NCI-H345 treated with DMSO at 0.1 percent for 48 hours (cell line): ENCODE results near the gene LRRTM2.

Experiments used
- DNase-seq: peaks from one replicate; lab custom pipeline; 2025; ENCODE audit not compliant: unreplicated experiment; lab: John Stamatoyannopoulos, UW

The LRRTM2 gene

DNA sequence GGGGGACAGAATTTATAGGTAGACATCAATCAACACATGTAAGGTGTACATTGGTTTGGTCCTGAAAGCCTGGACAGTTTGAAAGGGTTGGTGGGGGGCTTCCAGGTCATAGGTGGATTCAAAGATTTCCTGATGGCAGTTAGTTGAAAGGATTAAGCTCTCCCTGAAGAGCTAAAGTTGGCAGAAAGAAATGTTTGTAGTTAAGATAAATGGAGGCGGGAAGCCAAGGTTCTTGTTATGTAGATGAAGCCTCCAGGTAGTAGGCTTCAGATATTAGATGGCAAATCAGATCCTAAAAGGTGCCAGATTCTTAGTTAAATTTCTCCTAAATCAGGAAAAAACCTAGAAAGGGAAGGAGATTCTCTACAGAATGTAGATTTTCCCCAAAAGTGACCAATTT is 9.0 kb upstream of the LRRTM2 start:
- DNase-seq: no peak

DNA sequence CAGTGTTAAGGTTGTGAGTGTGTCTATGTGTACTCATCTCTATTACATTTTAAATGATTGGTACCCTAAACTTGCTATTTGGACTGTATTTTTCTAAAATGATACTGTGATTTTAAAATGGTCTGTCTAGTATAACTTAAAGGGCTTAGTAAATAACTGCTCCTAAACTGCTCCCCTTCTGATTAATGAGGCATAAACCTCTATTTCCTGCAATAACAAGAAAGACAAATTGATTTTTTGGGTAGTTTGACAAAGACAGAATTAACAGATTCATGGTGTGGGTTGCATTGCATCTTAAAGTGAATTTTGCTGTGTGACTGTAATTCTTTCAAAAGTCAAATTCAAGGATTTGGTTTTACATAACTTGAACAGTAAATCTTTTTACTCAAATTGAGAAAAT is 8.1 kb upstream of the LRRTM2 start:
- no peak for DNase-seq

DNA sequence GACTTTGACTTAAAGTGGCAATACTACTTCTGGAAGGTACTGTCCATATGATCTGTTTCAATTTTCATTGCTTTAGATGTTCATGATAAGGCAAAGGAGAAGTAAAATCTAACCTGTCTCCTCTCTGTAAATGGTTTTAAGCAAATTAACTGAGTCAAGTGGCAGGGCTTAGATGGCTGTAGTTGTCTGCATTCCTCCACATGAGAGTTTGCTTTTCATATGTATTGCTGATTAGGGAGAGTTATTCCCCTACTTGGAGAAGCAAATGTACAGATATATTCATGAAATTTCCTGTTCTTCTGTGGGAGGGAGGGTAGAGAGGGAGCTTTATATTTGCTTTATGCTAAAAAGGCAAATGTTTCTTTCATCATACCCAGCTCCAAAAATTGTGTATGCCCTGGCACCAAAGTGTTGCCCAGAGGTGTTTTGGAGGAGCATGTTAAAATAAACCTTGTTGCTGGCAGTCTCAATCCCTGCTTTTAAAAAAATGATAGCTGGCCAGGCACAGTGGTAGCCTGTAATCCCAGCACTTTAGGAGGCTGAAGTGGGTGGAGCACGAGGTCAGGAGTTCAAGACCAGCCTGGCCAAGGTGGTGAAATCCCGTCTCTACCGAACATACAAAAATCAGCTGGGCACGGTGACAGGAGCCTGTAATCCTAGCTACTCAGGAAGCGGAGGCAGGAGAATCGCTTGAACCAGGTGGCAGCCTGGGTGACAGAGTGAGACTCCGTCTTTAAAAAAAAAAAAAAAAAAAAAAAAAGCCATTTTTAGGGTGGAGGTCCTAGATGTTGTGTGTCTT is 3.5 kb upstream of the LRRTM2 start:
- no peak for DNase-seq

DNA sequence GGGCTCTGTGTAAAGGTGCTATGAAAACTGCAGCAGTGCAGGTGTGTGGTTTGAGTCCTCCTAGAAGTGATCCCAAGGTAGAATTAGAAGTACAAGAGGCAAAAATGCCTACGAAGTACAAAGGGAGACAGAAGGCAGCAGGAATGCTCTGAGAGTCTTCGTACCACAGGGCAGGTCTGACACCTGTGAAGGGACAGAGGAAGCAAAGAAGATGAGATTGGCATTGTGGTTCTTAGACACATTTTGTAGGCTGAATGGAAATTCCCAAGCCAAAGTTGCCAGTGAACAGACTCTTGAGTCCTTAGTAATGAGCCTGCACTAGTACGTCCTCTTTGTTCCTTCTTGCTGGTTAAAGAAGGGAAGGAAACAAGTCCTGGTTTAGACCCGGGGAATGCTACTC is 1.7 kb upstream of the LRRTM2 start:
- DNase-seq: no peak

DNA sequence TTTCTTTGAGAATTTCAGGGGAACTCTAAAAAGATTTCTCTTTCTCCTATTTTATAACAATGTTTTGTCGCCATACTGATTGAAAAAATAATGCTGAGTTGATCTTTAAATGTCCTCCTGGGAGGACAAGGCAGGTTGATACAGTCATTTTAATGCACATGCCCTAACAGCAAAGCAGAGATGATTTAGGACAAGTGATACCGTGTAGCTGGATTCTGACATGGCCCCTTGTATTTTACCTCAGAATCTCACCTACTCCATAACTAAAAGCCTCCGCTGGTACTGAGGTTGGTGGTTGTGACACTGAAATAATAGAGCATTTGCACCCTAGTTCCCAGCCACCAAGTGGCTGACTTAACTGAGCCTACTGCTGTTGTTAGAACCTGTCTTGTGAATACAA is 811 bp upstream of the LRRTM2 start:
- no peak for DNase-seq

DNA sequence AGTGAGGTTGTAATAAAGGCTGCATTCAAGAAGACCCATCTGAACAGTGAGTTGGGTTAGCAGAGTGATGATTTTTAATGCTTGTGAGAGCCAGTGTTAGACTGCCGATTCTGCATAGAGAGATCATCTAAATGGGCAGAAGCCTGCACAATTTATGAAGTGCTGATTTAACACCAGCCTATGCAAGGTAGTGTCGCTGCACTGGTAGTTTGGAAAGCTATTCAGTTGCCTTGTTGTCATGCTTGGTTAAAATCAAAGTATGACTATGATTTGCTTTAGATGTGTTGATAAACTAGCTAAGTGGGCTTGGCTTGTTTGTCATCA is 379 bp upstream of the LRRTM2 start:
- DNase-seq: no peak

DNA sequence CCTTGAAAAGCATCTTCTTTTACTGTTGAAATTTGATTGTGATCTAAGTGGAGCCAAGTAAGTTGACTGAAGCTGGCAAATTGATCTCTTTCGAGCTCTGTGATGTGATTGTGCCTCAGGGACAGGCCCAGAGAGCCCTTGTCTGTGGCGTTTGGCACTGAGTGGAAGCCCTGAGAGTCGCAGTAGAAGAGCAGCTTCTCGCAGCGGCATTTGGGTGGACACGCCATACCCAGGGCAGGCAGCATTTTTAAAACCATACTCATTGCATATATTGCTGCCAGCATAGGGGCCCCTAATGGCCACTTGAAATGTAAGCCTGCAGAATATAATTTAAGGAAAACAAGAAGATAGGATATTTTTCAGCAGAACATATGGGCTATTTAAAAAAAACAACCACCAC is 894 bp downstream of the LRRTM2 start:
- no peak for DNase-seq

DNA sequence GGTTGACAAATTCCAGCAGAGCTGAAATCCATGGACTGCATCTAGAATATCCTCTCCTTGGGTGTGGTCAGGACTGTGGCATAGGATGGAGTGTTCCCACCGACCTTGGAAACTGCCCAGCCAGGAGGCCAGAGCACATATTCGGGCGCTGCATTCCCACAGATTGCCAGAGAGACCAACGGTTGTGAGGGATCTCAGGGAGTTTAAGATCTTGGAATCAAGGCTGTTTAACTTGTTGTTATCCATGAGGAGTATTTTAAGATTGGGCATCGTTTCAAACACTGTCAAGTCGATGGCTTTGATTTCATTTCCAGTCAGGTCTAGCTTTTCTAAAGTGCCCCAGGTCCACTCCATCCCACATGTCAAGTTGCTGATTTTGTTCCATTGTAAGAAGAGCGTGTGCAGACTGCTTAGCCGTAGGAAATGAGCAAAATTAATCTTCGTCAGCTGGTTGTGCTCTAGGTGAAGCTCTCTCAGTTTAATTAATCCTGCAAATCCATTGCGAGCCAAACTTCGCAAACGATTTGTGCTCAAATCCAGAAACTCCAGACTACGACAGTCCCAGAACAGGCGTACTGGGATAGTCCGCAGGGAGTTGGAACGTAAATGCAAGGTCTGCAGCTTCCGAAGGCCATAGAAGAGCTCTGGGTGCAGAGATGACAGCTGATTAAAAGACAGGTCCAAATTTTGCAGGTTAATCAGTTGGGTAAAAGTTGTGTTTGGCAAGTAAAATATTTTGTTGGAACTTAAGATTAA is 1.5 kb downstream of the LRRTM2 start:
- DNase-seq: no peak

DNA sequence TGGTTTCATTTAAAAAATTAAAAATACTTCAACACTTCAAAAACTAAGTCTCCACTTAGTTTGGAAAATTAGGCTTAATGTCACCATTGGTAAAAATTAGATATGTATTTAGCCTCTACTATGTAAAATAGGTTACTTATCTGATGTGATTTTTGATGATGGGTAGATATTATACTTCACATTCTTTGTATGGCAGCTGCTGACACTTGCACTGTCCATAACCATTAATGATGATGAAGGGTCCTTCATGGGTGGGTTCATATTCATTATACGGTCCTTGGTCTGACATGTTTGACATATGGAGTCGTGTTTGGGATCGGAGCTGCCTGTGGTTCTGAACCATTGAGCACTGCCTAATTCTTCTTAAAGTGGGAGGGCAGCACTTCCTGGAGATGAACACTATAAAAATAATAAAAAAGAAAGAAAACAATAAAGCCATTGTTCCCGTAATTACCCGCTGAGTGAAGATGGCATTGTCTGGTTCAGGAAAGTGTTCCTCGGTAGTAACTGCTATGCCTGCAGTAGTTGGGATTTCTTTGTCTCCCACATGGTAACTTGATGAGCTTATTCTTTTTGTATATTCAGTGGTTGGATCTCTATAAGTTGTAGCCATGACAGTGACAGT is 2.2 kb downstream of the LRRTM2 start:
- DNase-seq: no peak

DNA sequence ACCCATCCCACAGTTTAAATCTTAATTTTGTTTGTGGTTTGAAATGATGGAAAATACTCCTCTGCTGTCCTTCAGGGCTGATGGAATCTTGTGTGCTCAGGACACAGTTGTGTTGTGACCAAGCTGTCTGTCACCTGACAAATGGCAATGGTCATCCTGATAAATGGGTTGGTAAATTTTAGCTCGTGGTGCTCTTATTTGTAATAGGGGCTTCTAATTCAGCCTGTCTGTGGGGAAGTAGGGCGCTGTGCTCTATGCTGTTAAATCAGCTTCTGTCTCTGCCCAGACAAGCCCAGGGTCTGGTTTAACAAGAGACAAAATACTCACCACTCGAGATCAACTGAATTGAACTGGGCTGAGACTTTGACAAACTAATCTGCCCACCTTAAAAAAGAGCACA is 4.5 kb downstream of the LRRTM2 start:
- no peak for DNase-seq

DNA sequence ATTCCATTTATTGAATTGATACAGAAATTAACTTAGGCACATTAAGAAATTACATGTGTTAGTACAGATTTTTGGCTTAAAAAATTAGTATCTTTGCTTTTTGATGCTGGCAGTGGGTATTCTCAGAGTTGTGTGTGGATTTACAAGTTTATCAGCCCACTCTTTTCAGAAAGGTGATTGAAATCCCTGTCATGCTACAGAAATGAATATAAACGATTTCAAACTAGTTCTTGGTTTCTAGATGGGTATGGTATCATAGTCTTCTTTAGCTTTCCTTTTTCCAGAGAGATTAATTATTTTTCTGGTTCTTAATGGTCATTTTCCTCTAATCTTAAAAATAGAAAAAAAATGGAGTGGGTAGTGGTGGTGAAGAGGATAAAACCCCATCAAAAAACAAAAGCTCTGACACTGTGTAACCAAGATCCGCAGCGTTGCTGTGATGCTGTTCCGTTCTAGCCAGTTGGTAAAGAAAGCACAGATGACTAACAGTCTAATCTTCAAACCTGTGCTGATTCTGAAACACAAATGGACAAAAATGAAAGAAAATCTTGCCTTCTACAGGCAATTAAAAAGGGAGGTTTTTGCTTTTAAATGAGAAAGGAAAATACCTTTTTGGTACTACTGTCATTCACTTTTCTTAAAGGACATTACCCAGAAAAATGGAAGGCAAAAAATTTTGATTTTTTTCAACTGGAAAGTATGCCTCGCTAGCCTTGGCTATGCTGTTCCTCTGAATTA is 5.2 kb downstream of the LRRTM2 start:
- DNase-seq: no peak

DNA sequence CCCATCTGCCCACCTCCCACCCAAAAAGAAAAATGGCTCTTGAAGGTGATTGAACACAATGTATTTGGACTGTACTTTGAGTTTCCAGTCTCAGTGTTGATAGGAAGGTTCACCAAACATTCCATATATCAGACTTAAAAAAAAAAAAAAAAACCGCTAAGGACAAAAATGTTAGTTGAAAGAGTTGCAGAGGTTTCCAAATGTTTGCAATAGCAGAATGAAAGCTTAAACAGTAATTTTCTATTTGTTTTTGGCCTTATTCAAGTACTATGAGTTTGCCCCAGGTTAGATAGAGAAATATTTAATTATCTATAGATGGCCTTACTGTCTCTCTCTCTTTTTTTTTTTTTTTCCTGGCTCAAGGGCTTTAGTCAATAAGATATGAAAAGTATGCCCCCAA is 6.1 kb downstream of the LRRTM2 start:
- no peak for DNase-seq

DNA sequence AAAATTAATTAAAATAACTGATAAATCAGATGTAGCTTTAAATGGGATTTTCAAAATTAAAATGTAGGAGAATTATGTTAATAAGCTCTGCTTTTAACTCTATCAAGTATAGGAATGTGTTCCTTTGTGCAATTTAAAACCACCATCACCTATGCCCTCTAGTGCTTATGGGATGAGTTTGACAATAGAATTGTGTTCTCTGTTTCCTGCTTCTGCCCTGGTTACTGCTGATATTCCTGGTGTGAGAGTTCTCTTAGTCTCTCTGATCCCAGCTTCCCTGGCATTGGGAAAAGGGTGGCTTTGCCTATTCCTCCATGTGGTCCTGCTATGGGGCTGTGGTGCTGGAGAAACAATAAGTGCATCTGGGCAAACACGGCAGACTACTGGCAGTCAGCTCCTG is 8.1 kb downstream of the LRRTM2 start:
- no peak for DNase-seq

DNA sequence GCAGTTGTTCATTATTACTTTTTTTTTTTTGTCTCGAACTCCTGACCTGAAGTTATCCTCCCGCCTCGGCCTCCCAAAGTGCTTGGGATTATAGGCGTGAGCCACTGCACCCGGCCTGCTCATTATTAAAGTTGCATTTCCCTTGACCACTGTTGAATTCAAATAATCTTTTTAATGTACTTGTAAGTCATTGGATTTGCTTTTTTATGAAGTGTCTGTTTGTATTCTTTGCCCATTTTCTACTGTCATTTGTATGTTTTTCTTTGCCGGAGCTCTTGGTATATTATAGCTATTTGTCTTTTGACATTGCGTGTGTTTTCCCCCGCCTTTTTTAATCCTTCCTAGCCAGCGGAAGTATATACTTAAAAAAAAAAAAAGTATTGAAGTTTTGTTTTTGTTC is 22.0 kb downstream of the LRRTM2 start:
- DNase-seq: no peak

DNA sequence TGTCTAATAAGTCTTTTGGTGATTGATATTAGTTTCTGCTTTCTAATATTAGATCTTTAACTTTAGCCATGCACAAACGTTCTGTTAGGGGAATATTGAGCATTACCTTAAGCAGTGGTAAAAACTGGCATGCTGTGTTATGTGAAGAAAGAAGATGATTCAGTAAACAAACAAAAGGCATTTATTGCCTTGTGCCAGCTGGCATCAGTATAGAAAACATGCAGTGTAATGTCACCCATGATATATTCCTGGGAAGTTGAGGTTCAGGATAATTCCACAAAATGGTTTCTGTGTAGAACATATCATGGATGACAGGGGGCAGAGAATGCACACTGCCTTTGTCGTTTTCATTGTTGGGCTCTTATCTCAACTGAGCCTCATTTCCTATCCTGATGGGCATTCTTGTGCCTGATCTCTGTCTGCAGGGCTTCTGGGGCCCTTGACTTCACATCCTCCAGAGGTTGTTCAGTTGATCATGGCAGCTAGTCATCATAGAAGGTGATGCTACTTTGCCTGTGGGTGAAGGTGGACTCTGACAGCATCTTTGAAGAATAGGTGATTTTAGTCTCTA is 24.2 kb downstream of the LRRTM2 start:
- no peak for DNase-seq

DNA sequence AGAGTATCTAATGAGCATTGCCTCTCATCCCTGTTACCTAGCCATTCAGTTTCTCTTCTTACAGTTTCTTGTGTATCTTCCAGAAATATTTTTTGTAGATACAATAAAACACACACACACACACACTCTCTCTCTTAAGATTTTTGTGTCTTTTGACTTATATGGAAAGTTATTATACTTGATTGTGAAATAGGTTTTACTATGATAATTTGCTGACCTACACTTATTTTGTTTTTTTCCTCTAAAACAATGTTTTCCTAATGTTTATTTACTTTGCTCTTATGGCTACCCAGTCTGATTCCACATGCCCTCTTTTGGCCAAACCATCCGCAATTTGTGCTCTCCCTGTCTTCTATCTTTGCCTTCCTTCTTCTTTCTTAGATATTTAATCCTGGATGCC is 25.3 kb downstream of the LRRTM2 start:
- DNase-seq: no peak

DNA sequence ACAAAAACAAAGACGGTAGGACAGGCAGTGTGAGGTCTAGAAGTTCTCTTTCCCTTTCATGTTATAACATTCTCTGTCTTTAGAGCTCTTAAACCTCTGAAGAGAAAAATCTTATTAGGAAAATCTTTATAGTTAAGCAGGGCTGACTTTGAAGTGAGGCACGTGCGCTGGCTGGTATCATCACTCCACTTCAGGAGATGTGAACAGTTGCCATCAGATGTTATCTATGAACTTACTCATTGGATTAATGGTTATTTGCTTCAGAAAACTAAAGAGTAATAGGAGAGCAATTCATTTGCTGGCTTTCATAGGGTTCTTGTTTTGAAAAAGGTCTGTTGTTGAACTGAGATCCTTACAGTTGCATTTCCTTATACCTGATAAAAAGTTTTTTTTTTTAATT is 25.7 kb downstream of the LRRTM2 start:
- DNase-seq: no peak

DNA sequence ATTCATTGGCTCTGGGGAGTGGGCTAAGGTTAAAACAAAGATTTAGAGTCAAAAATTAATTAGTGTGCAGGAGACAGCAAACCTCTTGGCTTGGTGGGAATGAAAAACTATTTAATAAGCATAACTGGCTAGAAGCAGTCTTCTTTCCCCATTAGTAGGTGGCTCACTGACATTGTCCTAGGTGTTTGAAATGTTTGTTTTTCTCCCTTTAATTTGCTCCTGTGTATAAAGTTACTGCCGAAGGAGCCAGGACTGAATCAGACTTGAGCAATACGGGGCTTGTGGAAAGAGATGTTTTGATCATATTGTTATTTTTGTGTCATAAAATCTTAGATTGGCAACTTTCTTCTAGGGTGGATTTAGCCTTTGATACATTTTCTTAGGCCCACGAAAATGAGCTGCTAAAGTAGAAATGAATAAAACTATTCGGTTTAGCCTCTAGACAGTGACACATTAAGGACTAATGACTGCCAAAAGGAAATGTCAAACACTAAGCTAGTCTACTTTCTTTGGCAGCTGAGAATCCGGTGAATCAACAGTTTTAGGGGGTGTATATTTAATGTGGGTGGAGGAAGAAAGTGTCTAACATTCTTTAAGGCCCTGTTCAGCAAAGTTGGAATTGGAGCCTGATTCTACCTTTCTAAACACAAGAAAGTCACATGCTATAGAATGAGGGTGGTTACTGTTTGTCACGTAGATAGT is 30.2 kb downstream of the LRRTM2 start:
- DNase-seq: no peak

DNA sequence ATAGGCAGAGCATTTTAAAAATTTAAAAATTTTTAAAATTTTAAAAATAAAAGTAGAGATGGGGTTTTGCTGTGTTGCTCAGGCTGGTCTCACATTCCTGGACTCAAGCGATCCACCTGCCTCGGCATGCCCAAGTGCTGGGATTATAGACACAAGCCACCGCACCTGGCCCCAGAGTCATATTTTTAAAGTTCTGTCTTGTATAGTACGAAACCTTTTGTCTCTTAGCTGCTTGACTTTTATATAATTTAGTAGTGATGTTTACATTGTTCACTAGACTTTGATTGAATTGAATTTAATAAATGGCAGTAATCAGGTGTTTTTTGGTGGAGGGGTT is 31.0 kb downstream of the LRRTM2 start:
- no peak for DNase-seq

DNA sequence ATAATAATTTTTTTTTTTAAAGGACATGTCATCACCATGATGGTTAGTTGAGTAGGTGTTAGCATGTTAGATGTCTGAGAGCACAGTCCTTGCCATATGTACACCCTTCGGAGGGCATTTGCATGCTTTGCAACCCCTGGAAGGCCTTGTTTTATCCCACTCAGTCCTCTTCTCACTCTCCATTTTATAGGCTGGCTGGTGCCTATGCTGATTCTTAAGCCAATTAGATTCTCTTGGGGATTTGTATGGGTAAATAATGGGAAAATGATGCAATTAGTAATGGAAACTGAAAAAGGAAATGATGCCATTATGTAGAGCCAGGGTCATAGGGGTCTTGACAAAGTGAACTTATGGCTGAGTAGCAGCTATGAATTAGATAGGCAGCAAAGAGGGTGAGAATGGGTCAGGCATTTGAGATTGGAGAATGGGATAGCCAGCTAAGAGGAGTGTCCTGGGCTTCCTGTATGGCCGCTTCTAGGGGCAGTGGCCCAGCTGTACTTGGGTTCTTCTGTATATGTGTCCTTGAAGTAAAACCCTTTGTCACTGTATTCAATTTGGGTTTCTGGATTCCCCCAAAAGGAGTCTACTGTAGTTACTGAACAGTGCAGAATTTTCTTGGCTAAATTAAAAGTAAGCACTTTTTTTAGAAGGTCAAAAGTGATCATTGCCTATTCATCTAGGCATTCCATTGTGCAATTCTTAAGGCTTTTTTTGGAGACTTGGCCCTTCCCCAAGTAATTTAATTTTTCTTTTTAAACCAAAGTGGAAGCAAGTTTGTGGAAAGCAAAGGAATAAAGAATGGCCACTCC is 31.6 kb downstream of the LRRTM2 start:
- no peak for DNase-seq
